IPS-NIHi11 (cell line): Measurements from ENCODE around the gene ESRRA.

ENCODE experiments used
- DNase-seq: peaks from one replicate; pipeline ENCODE4 v3.0.0; 2012; ENCODE audit warnings: mixed read lengths, low spot score

The ESRRA gene

GRCh38 chr11:64275031-64275800, 30.1 kb upstream of the ESRRA start:
- no peak for DNase-seq

- no peak for DNase-seq
Measured at GRCh38 chr11:64275841-64276240, 29.5 kb upstream of the ESRRA start.

- no peak for DNase-seq
Measured at GRCh38 chr11:64276653-64277431, 28.5 kb upstream of the ESRRA start.

DNA sequence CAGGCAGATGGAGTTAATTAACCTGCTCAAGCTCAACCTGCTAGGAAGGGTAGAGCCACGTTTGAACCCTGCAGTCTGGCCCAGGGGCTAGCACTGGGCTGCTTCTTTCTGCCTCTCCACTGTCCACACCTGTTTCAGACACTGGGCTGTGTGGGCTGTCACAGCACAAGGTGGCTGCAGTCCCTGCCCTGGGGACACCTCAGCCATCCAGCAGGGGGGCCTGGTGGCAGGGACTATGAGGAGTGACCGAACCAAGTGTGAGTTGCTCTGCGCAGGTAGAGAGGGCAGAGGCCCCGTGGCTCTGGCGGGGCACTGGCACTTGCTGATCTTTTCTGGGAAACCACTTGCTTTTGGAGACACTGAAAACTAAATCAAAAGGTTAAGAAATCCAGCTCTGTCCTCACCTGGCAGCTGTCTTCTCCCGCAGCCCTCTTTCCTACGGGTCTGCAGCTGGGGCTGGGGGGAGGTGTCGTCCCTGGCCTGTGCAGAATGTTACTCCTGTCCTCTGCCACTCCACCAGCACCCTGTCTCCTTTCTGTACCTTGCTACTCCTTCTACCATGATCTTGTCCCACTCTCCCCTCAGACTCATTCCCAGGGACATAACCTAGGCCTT, 26.6 kb upstream of the ESRRA start:
- DNase-seq: no peak

- DNase-seq: no peak
Measured at GRCh38 chr11:64281957-64282770, 23.2 kb upstream of the ESRRA start.

GRCh38 chr11:64283092-64283491, 22.2 kb upstream of the ESRRA start:
- no peak for DNase-seq

GRCh38 chr11:64284048-64284961, 21.0 kb upstream of the ESRRA start, which contains the start of gene BAD:
TSS of gene BAD (minus strand) at chr11:64284665. CDS start at chr11:64284368, 297 bp downstream.
- DNase-seq: peak; percentile 99

DNA sequence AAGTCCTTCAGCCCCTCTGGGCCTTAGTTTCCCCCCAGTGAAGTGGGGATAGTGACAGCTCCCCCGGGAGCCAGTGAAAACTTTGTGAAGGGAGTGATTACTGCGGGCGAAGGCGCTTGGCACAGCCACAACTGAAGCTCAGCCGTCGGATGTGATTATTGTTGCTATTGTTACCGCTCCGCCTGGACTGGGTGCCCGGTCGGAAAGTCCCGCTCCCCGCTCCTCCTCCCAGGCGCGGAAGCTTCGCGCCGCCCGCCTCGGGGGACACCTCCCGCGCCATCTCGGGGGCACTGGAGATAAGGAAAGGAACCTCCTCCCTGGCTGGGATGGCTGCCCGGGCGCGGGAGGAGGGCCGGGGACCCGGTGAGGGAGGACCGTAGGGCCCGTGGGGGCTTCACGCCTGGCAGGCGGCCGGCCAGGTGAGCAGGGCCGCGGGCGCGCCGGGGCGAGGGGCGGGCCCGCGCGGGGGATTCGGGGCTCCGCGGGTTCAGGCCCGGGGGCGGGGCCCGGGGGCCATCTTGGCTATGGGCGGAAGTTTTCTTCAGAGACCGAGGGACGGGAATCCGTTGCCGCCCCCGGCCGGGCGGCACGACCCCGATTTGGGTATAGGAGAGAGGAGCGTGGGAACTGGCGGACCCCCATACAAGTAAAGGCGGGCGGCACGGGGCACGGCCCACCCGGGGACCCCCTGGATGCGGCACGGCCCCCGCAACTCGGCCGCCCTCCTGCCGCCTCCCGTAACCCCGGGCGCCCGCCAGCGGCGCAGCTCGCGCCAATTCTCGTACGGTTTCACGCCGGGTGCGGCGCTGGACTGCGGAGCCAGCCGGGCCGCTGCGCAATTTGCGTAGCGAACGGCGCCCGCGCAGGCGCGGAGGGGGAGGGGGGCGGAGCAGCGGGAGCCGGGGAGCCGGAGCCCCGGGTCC, 20.1 kb upstream of the ESRRA start, which contains the start of gene GPR137:
GPR137 (plus strand) TSS at position 887 of the 923 bp plus-strand sequence. CDS start 677 bp downstream, outside the sequence.
- DNase-seq: peak; percentile 94

- no peak for DNase-seq
Measured at GRCh38 chr11:64285885-64286800, 19.2 kb upstream of the ESRRA start.

GRCh38 chr11:64286801-64287159, 18.5 kb upstream of the ESRRA start:
- DNase-seq: no peak

GRCh38 chr11:64287676-64288352, 17.5 kb upstream of the ESRRA start:
- no peak for DNase-seq

DNA sequence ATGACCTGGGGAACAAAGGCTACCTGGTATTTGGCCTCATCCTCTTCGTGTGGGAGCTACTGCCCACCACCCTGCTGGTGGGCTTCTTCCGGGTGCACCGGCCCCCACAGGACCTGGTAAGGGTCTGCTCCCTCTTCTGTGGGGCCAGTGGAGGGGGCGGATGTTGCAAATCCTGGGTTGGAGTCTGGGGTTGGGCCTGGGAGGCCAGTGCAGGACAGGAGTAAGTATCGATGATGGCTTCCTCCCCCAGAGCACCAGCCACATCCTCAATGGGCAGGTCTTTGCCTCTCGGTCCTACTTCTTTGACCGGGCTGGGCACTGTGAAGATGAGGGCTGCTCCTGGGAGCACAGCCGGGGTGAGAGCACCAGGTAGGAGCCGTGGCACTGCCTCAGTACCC, 17.0 kb upstream of the ESRRA start:
- no peak for DNase-seq

DNA sequence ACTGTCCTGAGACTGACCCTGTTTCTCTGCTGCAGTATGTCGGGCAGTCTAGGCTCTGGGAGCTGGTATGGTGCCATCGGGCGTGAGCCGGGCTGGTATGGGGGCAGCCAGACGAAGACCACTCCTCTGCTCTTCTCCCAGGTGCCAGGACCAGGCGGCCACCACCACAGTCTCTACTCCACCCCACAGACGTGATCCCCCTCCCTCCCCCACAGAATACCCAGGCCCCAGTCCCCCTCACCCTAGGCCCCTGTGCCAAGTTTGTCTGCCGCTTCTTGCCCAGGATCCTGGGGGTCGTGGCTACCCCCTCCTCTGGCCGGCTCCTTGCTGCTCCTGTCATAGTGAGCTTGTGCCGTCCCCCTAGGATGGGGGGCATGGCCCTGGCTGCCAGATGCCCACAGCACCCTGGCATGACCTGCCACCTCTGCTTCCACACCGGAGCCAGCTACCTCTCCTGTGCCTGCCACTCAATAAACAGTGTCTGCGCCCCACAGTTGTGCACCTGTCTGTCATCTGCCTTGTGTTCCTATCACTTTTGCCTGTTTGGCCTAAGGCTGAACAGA, 16.2 kb upstream of the ESRRA start:
- DNase-seq: no peak

GRCh38 chr11:64290352-64291261, 14.7 kb upstream of the ESRRA start:
- DNase-seq: no peak

- DNase-seq: peak; percentile 65
Measured at GRCh38 chr11:64291262-64291751, 14.0 kb upstream of the ESRRA start, which contains the start of gene KCNK4. TSS of gene KCNK4 (plus strand) at chr11:64291302. CDS start at chr11:64293019, 1,717 bp downstream.

DNA sequence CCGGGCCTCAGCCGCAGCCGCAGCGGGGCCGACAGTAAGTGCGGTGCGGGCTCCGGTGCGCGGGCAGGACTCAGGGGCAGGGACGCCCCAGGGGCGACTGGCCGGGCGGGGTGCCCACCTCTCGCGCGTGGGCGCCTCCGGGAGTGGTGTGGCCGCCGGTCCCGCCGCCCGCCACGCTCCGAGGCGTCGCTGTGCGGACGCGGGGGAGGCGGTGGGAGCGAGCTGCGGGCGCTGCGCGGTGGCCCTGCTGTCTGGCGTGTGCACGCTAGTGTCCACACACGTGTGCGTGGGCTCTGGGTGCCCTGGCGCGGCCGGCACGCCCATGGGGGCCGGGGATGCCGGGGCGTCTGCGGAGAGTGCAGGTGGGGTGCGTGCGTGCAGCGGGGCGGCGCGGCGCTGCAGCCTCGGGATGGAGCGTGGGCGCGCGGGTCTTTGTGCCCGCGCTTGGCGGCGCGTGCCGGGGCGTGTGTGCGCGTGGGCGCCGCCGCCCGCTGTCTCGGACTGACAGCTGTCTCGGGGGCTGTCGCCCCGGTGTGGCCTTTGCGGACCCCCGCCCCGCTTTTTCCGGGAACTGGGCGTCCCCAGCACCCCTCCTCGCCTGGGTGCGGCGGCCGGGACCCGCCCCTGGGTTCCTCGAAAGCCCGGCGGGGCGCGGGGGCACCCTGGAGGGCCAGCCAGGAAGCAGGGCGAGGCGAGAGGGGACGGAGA, 13.4 kb upstream of the ESRRA start:
- DNase-seq: no peak
